Pancreas (tissue), 10 donors: ENCODE data around the gene PMM2. TPM values are rescaled to one million over a fixed set of nuclear protein-coding genes. Genes with fewer than 3 reads are reported as not detected.
A peak's percentile ranks its signal among the peaks of the same experiment; 100 is the strongest.
"Not testable (repeated sequence)": the region's sequence is repeated elsewhere in the genome, so short reads cannot be mapped to it uniquely, and the experiment has no call there.

Experiments used
- ATAC-seq, 4 donors: fragments of 200-7000 bp; cut with Tn5 transposase; one replicate each; pipeline versions ENCODE4 v1.8.0 to v1.9.1; 2020; ENCODE audit warnings: mild to moderate bottlenecking in 4 of 4, moderate library complexity in 4 of 4
- DNase-seq, 6 donors: peaks; one replicate each; pipeline ENCODE4 v3.0.0-alpha.2; 2020
- FAIRE-seq: peaks from 2 replicates; lab custom pipeline; 2012; peaks lifted over from hg19 to GRCh38; lab: Jason Lieb, UNC
- H3K27ac ChIP-seq, 4 donors: fragments of 200-600 bp; sonication (generic); 1 replicate in 3 of 4; 2 replicates in 1 of 4; pipeline versions ENCODE4 v1.5.0 to v1.8.0; 2020
- H3K27me3 ChIP-seq, 4 donors: fragments of 200-600 bp; one replicate each; pipeline ENCODE4 v1.8.0; 2021
- H3K36me3 ChIP-seq, 3 donors: fragments of 200-600 bp; sonication (generic) in 1 of 3; one replicate each; pipeline versions ENCODE4 v1.5.0 to v1.8.0; 2020 to 2021
- H3K4me1 ChIP-seq, 3 donors: fragments of 200-600 bp; one replicate each; pipeline ENCODE4 v1.8.0; 2021
- H3K4me3 ChIP-seq, 4 donors: fragments of 200-600 bp; sonication (generic) in 2 of 4; one replicate each; pipeline versions ENCODE4 v1.5.0 to v1.8.0; 2020 to 2021
- H3K9me3 ChIP-seq, 4 donors: fragments of 200-600 bp; one replicate each; pipeline ENCODE4 v1.8.0; 2021
- CTCF ChIP-seq, 4 donors: fragments of 200-600 bp; sonication (generic) in 3 of 4; IDR thresholded peaks; one replicate each; pipeline versions ENCODE4 v1.5.0 to v1.8.0; 2021; ENCODE audit warnings: antibody characterized with exemption in 4 of 4
- WGBS, 2 donors: extraction: QIAGEN DNeasy Blood & Tissue Kit; methylation state at CpG; one replicate each; pipeline ENCODE4 v1.1.7; 2013; 5-methylcytosine and 5-hydroxymethylcytosine counted together
- intact Hi-C, 3 donors: fragments of 100-400 bp; cut with DNase I; formaldehyde crosslinking; loops; one replicate each; pipeline versions ENCODE4 v1.11.1 to v1.14.2; 2022
- polyA plus RNA-seq, 2 donors: library from polyadenylated mRNA; stranded (reverse); fragments of 200-250 nt; gene quantifications; one replicate each; pipeline ENCODE4 v1.2.3, GENCODE V29; 2013
- total RNA-seq, 6 donors: library from RNA; stranded (reverse); fragmentation: NEBNext Ultra II Directional in 4 of 6; extraction: Animal tissue kit (Norgen Biotek cat#: 25700) in 4 of 6; gene quantifications; one replicate each; pipeline versions ENCODE4 v1.2.1 to v1.2.4, GENCODE V29; 2021 to 2023
- donor health status: healthy with polysubstance abuse.
- donor health status: DM: no; HTN: no; CAD: no; lungs with moderate emphysema.
- donor health status: DM: no; HTN: no; CAD: no.
- donor health status: control.
- donor health status: control.
- donor health status: Bipolar disorder and iron deficiency.
- donor health status: DM: yes; HTN: yes; CAD: no.
- donor health status: DM: no; HTN: no; CAD: no.
- donor health status: DM: no; HTN: no; CAD: no.
- donor health status: DM: yes; HTN: yes; CAD: no.

The PMM2 gene
- total and polyA plus RNA-seq, 8 donors, result 19.2 to 40.3 (median 28.7) TPM

DNA sequence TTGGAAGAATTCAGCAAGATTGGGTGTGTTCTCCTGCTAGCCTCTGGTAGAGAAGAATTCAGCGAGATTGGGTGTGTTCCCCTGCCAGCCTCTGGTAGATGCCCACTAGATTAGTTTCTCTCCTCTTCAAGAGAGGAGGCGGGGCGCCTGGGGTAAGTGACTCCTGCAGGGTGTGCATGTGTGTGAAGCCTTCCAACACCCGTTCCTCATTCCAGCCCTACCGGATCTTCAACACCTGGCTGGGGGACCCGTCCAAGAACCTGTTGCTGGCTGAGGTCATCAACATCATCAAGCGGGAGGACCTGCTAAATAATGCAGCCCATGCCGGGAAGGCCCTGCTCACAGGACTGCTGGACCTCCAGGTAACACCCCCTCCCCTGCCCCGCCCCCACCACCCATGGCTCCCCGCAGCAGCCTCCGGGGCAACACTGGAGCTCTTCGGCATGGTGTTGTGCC lies 21.5 kb upstream of the PMM2 start:
- DNase-seq (no peak), ATAC-seq (no peak), FAIRE-seq (no peak)
- intact Hi-C loops, result no loop called here
- H3K4me1 ChIP-seq, result no peaks in the 10 kb centered on the region
- no peak overlapping the region for H3K4me3 ChIP-seq
- H3K36me3 ChIP-seq, result peaks cover 0 to 53% (median 0%) of the 10 kb centered on the region in 3 donors
- no peaks in the 10 kb centered on the region for H3K27me3 ChIP-seq
- TF ChIP-seq CTCF (IDR thresholded peaks at IDR 0.05), result no peak
- H3K27ac ChIP-seq, result no peak overlapping the region
- H3K9me3 ChIP-seq, result no peaks in the 10 kb centered on the region
- 85 to 86% methylated on average over 12 of the region's 12 CpGs for WGBS, 2 donors

- 86 to 91% methylated on average over 7 of the region's 7 CpGs for WGBS, 2 donors
- FAIRE-seq (no peak), DNase-seq (no peak), ATAC-seq (no peak)
- Histone ChIP-seq H3K9me3 (no peaks in the 10 kb centered on the region), H3K4me3 (no peak overlapping the region), H3K4me1 (no peaks in the 10 kb centered on the region), H3K36me3 (peaks cover 0 to 50% (median 0%) of the 10 kb centered on the region in 3 donors), H3K27ac (no peak overlapping the region), H3K27me3 (no peaks in the 10 kb centered on the region)
- intact Hi-C loops, result no loop called here
- TF ChIP-seq CTCF (IDR thresholded peaks at IDR 0.05), result no peak
Measured at GRCh38 chr16:8777217-8777616, 20.4 kb upstream of the PMM2 start.

DNA sequence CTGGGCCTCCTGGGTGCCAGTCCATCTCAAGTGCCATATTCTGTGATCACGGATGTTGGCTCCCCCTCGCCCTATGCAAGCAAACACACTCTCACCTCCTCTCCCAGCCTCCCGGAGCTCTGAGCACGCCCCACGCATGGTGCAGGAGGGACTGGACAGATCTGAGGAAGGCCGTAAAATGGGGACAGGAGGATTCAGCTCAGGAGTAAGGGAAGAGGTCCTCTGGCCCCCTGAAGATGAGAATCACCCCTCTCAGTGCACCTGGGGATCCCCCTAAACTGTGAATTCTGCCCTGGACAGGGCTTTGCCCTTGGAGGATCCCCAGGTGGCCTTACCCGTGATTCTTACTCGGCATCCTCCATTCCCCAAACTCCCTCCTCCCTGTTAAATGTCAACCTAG lies 15.8 kb upstream of the PMM2 start:
- H3K27ac ChIP-seq, result no peak overlapping the region
- H3K9me3 ChIP-seq, result no peaks in the 10 kb centered on the region
- TF ChIP-seq CTCF (IDR thresholded peaks at IDR 0.05), result no peak
- no peak overlapping the region for H3K4me3 ChIP-seq
- FAIRE-seq, result no peak
- H3K36me3 ChIP-seq, result peaks cover 0 to 23% (median 0%) of the 10 kb centered on the region in 3 donors
- intact Hi-C loops, result loop anchor here in 2 of 3 donors (10.0 kb wide), 2 partner anchors 117 to 217 kb away; no protein-coding TSS in a partner anchor
- H3K27me3 ChIP-seq, result no peaks in the 10 kb centered on the region
- no peak for ATAC-seq
- no peak for DNase-seq
- H3K4me1 ChIP-seq, result no peaks in the 10 kb centered on the region
- WGBS, 2 donors, result 92 to 97% methylated on average over 8 of the region's 8 CpGs

DNA sequence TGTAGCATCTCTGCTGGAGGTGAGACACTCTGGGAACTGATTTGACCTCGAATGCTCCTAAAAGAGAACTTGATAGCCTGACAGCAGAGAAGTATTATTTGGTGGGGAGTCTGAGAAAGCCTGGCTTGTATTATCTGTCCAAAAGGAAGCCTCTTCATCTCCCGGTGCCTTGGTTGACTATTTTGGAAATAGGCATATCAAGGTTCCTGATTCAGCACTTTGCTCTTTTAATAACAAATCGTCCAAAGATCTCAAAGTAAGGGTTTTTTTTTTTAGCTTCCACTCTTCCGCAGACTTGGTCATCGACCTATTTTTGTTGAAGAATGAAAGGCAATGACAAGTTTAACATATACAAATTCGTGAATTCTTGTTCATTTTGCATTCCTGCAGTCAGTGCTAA lies 15.0 kb upstream of the PMM2 start:
- Histone ChIP-seq H3K36me3 (peaks cover 0 to 17% (median 0%) of the 10 kb centered on the region in 3 donors), H3K4me1 (no peaks in the 10 kb centered on the region), H3K9me3 (no peaks in the 10 kb centered on the region), H3K27ac (no peak overlapping the region), H3K4me3 (no peak overlapping the region), H3K27me3 (no peaks in the 10 kb centered on the region)
- TF ChIP-seq CTCF (IDR thresholded peaks at IDR 0.05), result no peak
- intact Hi-C loops, result loop anchor here in 2 of 3 donors (10.0 kb wide), 2 partner anchors 118 to 218 kb away; no protein-coding TSS in a partner anchor
- FAIRE-seq (no peak), ATAC-seq (no peak), DNase-seq (no peak)
- WGBS, 2 donors, result 76 to 80% methylated on average over 6 of the region's 6 CpGs

GRCh38 chr16:8785408-8785807 lies 12.2 kb upstream of the PMM2 start:
- DNase-seq (peak in 1 of 6 donors; percentile 12), ATAC-seq (no peak), FAIRE-seq (no peak)
- Histone ChIP-seq H3K9me3 (no peaks in the 10 kb centered on the region), H3K4me1 (no peaks in the 10 kb centered on the region), H3K27ac (no peak overlapping the region), H3K27me3 (no peaks in the 10 kb centered on the region), H3K36me3 (no peaks in the 10 kb centered on the region), H3K4me3 (no peak overlapping the region)
- 87 to 90% methylated on average over 6 of the region's 6 CpGs for WGBS, 2 donors
- intact Hi-C loops, result loop anchor here in 2 of 3 donors (10.0 kb wide), 2 partner anchors 121 to 221 kb away; no protein-coding TSS in a partner anchor
- TF ChIP-seq CTCF (IDR thresholded peaks at IDR 0.05), result no peak

DNA sequence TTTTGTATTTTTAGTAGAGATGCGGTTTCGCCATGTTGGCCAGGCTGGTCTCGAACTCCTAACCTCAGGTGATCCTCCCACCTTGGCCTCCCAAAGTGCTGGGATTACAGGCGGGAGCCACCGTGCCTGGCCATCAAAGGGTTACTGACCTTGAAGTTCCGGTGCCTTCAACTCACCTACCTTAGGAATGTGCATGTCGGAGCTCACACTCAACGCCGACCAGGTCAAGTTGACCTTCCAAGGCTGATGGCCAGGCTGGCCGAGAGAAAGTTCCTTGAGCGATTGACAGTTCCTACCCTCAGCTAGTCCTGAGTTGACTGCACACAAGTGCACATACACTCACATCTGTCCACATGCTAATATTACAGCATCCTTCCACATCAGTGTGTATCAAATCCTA lies 11.3 kb upstream of the PMM2 start:
- FAIRE-seq, H3K27ac ChIP-seq, H3K36me3 ChIP-seq, ATAC-seq, H3K4me1 ChIP-seq, H3K4me3 ChIP-seq, H3K27me3 ChIP-seq, H3K9me3 ChIP-seq: not testable (repeated sequence)
- DNase-seq, result peak in 1 of 6 donors; percentile 15
- intact Hi-C loops, result loop anchor here in 2 of 3 donors (10.0 kb wide), 2 partner anchors 122 to 222 kb away; no protein-coding TSS in a partner anchor
- 48 to 53% methylated on average over 11 of the region's 11 CpGs for WGBS, 2 donors
